Measurements from ENCODE around the gene CHTF18. TPM values are rescaled to one million over a fixed set of nuclear protein-coding genes. Genes with fewer than 3 reads are reported as not detected.

Gene CHTF18
- total and polyA plus RNA-seq, 2 experiments from 2014 or later = 61.3 to 129 TPM

- Mint-ChIP-seq H3K9me3 (no peaks in the 10 kb centered on the region), H3K27me3 (ENCODE audit: insufficient read depth, low read depth, poor library complexity) (peaks cover 9% of the 10 kb centered on the region), H3K36me3 (ENCODE audit: low read depth) (no peaks in the 10 kb centered on the region), H3K4me1 (no peaks in the 10 kb centered on the region; the same call in 1 of the 3 replicates), H3K4me3 (no peak overlapping the region), H3K27ac (no peak overlapping the region)
- H3K9me2 ChIP-seq (ENCODE audit: insufficient read depth) = no peaks in the 10 kb centered on the region
- TF ChIP-seq EZH2phosphoT487 (IDR thresholded peaks at IDR 0.05; ENCODE audit: unreplicated experiment) = no peak
- TF ChIP-seq ETS1 (IDR thresholded peaks at IDR 0.05) = no peak
- no peak for TF ChIP-seq ZNF331 (CRISPR knock-in tag; IDR thresholded peaks at IDR 0.05; ENCODE audit: low read depth)
- TF ChIP-seq STAT1 (IDR thresholded peaks at IDR 0.05; ENCODE audit: unreplicated experiment) = no peak
- TF ChIP-seq EZH2 (IDR thresholded peaks at IDR 0.05; ENCODE audit: low read depth, unreplicated experiment) = no peak
- TF ChIP-seq CTCF (conservative IDR thresholded peaks at IDR 0.05; ENCODE audit: low read depth in 2 of 2) = no peak
- no peak for TF ChIP-seq REST (IDR thresholded peaks at IDR 0.05; ENCODE audit: unreplicated experiment)
- no peak for TF ChIP-seq NANOG (IDR thresholded peaks at IDR 0.05; ENCODE audit: borderline replicate concordance)
- no peak overlapping the region for H3K4me2 ChIP-seq
- no peaks in the 10 kb centered on the region for H3K79me2 ChIP-seq (replicated peaks; ENCODE audit: insufficient read depth)
- no peaks in the 10 kb centered on the region for H3K27me3 ChIP-seq (ENCODE audit: insufficient read depth)
- DNase-seq (ENCODE audit: low spot score) (no peak), ATAC-seq (no peak)
- H3K27ac ChIP-seq (ENCODE audit: low read depth) = no peak overlapping the region
- no peaks in the 10 kb centered on the region for H4K20me1 ChIP-seq (replicated peaks; ENCODE audit: insufficient read depth)
- H3K4me3 ChIP-seq = no peak overlapping the region
- H3K36me3 ChIP-seq (ENCODE audit: insufficient read depth) = no peaks in the 10 kb centered on the region
- H3K4me1 ChIP-seq (ENCODE audit: insufficient read depth) = no peaks in the 10 kb centered on the region
- no peak overlapping the region for H2AFZ ChIP-seq
- no peaks in the 10 kb centered on the region for H3F3A ChIP-seq (replicated peaks; ENCODE audit: low read depth)
These were observed 37.1 kb downstream of the CHTF18 start for GRCh38 chr16:825341-826061.

- no peak overlapping the region for H3K27ac Mint-ChIP-seq
- no peaks in the 10 kb centered on the region for H3F3A ChIP-seq (replicated peaks; ENCODE audit: low read depth)
- no peak overlapping the region for H3K4me2 ChIP-seq
- peaks cover 9% of the 10 kb centered on the region for H3K27me3 Mint-ChIP-seq (ENCODE audit: insufficient read depth, low read depth, poor library complexity)
- no peaks in the 10 kb centered on the region; the same call in 2 of the 3 replicates for H3K4me1 Mint-ChIP-seq
- no peak overlapping the region for H3K4me3 Mint-ChIP-seq
- H3K27me3 ChIP-seq (ENCODE audit: insufficient read depth) = no peaks in the 10 kb centered on the region
- TF ChIP-seq ZNF114 (CRISPR knock-in tag; IDR thresholded peaks at IDR 0.05) (no peak), EZH2phosphoT487 (IDR thresholded peaks at IDR 0.05; ENCODE audit: unreplicated experiment) (no peak), JUNB (IDR thresholded peaks at IDR 0.05; ENCODE audit: unreplicated experiment) (no peak), ETS1 (IDR thresholded peaks at IDR 0.05) (no peak), CREB1 (CRISPR knock-in tag; IDR thresholded peaks at IDR 0.05; ENCODE audit: low read depth) (no peak)
- no peaks in the 10 kb centered on the region for H3K36me3 Mint-ChIP-seq (ENCODE audit: low read depth)
- H3K36me3 ChIP-seq (ENCODE audit: insufficient read depth) = no peaks in the 10 kb centered on the region
- H3K27ac ChIP-seq (ENCODE audit: low read depth) = no peak overlapping the region
- no peaks in the 10 kb centered on the region for H3K9me3 Mint-ChIP-seq
- H3K79me2 ChIP-seq (replicated peaks; ENCODE audit: insufficient read depth) = no peaks in the 10 kb centered on the region
- H4K20me1 ChIP-seq (replicated peaks; ENCODE audit: insufficient read depth) = no peaks in the 10 kb centered on the region
- no peaks in the 10 kb centered on the region for H3K9me2 ChIP-seq (ENCODE audit: insufficient read depth)
- DNase-seq (ENCODE audit: low spot score) (no peak), ATAC-seq (no peak)
- H3K4me3 ChIP-seq = no peak overlapping the region
- H3K4me1 ChIP-seq (ENCODE audit: insufficient read depth) = no peaks in the 10 kb centered on the region
- H2AFZ ChIP-seq = no peak overlapping the region
These were observed 39.1 kb downstream of the CHTF18 start for GRCh38 chr16:827513-827912.
